Lung microvascular endothelial cell (primary cell): Measurements from ENCODE around the gene LIX1. TPM values are rescaled to one million over a fixed set of nuclear protein-coding genes. Genes with fewer than 3 reads are reported as not detected.
"Not testable (repeated sequence)": the region's sequence is repeated elsewhere in the genome, so short reads cannot be mapped to it uniquely, and the experiment has no call there.

Experiments used
- DNase-seq, 2 donors: peaks; one replicate each; pipeline versions ENCODE4 v3.0.0 to v3.0.0-alpha.2; 2010; ENCODE audit warnings: low read depth in 2 of 2
- total RNA-seq: library from RNA; depleted of rRNA; stranded (reverse); fragments of >200 nt; gene quantifications from 2 replicates; pipeline ENCODE4 v1.2.1, GENCODE V29; 2014

The LIX1 gene
- total RNA-seq, 1 donor from 2014 or later = not detected

GRCh38 chr5:97102010-97102470 is 40.4 kb downstream of the LIX1 start:
- no peak for DNase-seq

- DNase-seq = no peak
Observed at GRCh38 chr5:97101189-97101910, 41.1 kb downstream of the LIX1 start.

- DNase-seq = peak in 1 of 2 donors; percentile 23
Observed at GRCh38 chr5:97100476-97100875, 41.9 kb downstream of the LIX1 start.

GRCh38 chr5:97098922-97099321 is 43.5 kb downstream of the LIX1 start:
- no peak for DNase-seq

- no peak for DNase-seq
Observed at GRCh38 chr5:97097326-97098230, 44.8 kb downstream of the LIX1 start.

- no peak for DNase-seq
Observed at GRCh38 chr5:97096846-97097245, 45.6 kb downstream of the LIX1 start.

- DNase-seq = no peak
Observed at GRCh38 chr5:97096191-97096590, 46.2 kb downstream of the LIX1 start.

GRCh38 chr5:97095318-97095732 is 47.1 kb downstream of the LIX1 start:
- no peak for DNase-seq

- DNase-seq = peak in 1 of 2 donors; percentile 1
Observed at GRCh38 chr5:97094579-97095317, 47.7 kb downstream of the LIX1 start.

- DNase-seq = no peak
Observed at GRCh38 chr5:97093193-97093592, 49.2 kb downstream of the LIX1 start.

- DNase-seq = no peak
Observed at GRCh38 chr5:97090944-97091343, 51.5 kb downstream of the LIX1 start.

- DNase-seq = peak in 1 of 2 donors; percentile 27
Observed at GRCh38 chr5:97089149-97089801, 53.1 kb downstream of the LIX1 start.

GRCh38 chr5:97088774-97089148 is 53.6 kb downstream of the LIX1 start:
- no peak for DNase-seq

GRCh38 chr5:97087138-97087537 is 55.3 kb downstream of the LIX1 start:
- no peak for DNase-seq

GRCh38 chr5:97085459-97086181 is 56.8 kb downstream of the LIX1 start:
- no peak for DNase-seq

GRCh38 chr5:97084782-97085458 is 57.5 kb downstream of the LIX1 start:
- DNase-seq = not testable (repeated sequence)

- no peak for DNase-seq
Observed at GRCh38 chr5:97078958-97079743, 63.3 kb downstream of the LIX1 start.

GRCh38 chr5:97077246-97077645 is 65.2 kb downstream of the LIX1 start:
- no peak for DNase-seq

GRCh38 chr5:97076098-97076497 is 66.3 kb downstream of the LIX1 start:
- no peak for DNase-seq
